ENCODE data around the gene ELMOD1.
"Not testable (repeated sequence)": the region's sequence is repeated elsewhere in the genome, so short reads cannot be mapped to it uniquely, and the experiment has no call there.

ELMOD1 gene

DNA sequence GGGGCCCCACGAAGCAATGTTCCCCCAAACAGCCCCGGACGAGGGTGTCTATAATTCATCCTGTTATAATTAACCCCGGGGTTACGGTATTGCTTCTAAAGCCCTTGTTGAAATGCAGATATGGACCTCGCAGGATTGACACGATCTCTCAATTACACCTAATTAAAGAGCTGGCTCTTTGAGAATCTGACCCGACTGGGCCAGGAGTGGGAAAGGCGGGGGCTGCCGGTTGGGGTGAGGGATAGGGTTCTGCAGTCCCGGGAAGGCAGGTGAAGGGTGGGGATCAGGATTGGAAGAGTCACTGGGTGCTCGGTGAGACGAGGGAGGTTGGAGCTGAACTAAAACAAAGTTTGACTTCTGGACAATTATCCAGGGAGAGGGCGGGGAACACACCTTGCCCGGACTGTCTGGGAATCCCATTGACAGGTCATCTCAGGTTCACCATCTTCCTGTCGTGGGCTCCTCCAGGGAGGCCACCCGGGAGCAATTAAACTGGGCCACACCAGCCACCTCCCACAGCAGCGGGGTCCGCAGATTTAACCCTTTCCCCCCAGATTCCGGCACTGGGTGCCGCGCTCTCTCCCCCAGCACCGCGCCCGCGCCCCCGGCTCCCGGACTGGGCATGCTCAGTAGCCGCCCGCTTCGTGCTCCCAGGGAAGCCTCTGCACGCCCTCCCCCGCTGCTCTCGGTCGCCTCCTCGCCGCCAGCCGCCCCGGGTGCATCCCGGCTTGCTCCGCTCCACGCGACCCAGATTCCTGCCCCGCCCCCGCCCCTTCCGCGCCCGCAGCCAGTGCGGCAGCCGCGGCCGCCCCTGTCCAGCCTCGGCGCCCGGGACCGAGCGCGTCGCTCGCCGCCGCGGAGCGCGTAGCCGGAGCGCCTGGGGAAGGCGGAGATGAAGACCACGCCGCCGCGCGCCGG, at the start of gene ELMOD1:
Gene ELMOD1 (plus strand): TSS at position 688 of the 918 bp plus-strand sequence. CDS start 27,043 bp downstream, outside the sequence.
- Histone ChIP-seq H3K9me3 (ENCODE audit: low read length) (no peaks in the 10 kb centered on the region), H3K36me3 (ENCODE audit: insufficient read depth, low read length) (no peaks in the 10 kb centered on the region), H3K27me3 (ENCODE audit: insufficient read depth, low read length) (peaks cover 16% of the 10 kb centered on the region), H3K4me1 (ENCODE audit: insufficient read depth, low read length) (peaks cover 37% of the 10 kb centered on the region), H2AFZ (ENCODE audit: low read depth, low read length) (peak within 1 kb of the TSS; percentile 79), H3K4me3 (ENCODE audit: low read length) (peak within 1 kb of the TSS; percentile 76)

- Histone ChIP-seq H2AFZ (ENCODE audit: low read depth, low read length) (no peak overlapping the region), H3K4me3 (ENCODE audit: low read length) (no peak overlapping the region), H3K27me3 (ENCODE audit: insufficient read depth, low read length) (no peaks in the 10 kb centered on the region), H3K4me1 (ENCODE audit: insufficient read depth, low read length) (no peaks in the 10 kb centered on the region), H3K9me3 (ENCODE audit: low read length) (no peaks in the 10 kb centered on the region), H3K36me3 (ENCODE audit: insufficient read depth, low read length) (peaks cover 7% of the 10 kb centered on the region)
Observed at GRCh38 chr11:107545101-107545514, 45.8 kb upstream of the ELMOD1 start.

DNA sequence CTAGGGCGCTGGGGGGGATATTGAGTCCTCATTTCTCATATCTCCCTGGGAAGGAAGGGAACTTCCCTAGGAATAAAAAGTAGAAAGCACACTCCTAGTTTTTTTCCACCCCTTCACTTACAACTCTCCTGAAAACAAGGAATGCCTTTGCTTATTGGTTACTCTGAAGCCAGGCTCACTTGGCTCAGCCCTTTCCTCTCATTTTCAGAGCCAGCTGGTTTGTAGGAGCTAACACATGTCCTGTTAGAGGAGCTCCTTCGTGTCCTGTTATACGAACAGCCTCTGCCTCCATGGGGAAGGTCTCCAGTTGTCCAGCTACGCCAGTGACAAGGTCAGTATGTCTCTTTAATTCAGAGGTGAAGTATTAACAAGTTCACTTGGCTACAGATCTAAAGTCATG, 43.0 kb upstream of the ELMOD1 start:
- no peaks in the 10 kb centered on the region for H3K27me3 ChIP-seq (ENCODE audit: insufficient read depth, low read length)
- no peaks in the 10 kb centered on the region for H3K4me1 ChIP-seq (ENCODE audit: insufficient read depth, low read length)
- H3K9me3 ChIP-seq (ENCODE audit: low read length) = no peaks in the 10 kb centered on the region
- no peak overlapping the region for H3K4me3 ChIP-seq (ENCODE audit: low read length)
- H2AFZ ChIP-seq (ENCODE audit: low read depth, low read length) = no peak overlapping the region
- H3K36me3 ChIP-seq (ENCODE audit: insufficient read depth, low read length) = peaks cover 10% of the 10 kb centered on the region

DNA sequence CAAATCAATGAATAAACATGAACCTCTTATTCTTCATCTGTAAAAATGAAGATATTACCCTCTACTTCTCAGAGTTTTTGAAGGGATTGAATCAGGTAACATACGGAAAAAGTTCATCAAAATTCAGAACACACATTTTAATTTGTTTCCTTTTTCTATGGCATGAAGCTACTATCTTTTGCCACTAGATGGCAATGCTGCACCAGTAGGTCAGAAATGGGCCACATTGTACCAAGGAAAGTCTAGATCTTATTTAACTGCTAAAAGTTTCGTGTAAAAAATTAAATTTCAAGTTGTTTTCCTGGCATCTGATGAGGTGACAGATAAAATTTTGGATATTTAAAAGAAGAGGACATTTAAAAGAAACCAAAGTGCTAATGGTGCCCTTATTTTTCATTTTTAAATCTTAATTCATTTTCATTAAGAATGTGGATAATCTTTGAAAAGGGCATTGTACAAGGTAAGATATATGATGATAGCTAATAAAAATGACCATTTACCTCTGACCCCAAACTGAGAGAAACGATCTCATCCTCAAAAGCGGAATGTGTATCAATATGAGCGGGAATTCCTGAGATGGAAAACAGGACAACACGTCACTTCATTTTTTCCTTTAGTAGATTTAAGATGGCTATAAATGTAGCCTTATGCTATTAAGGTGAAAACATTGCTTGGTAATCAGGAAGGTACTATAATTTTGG, 41.5 kb upstream of the ELMOD1 start:
- Histone ChIP-seq H3K36me3 (ENCODE audit: insufficient read depth, low read length) (peaks cover 19% of the 10 kb centered on the region), H3K4me1 (ENCODE audit: insufficient read depth, low read length) (no peaks in the 10 kb centered on the region), H3K9me3 (ENCODE audit: low read length) (no peaks in the 10 kb centered on the region), H2AFZ (ENCODE audit: low read depth, low read length) (no peak overlapping the region), H3K4me3 (ENCODE audit: low read length) (no peak overlapping the region), H3K27me3 (ENCODE audit: insufficient read depth, low read length) (no peaks in the 10 kb centered on the region)

- peaks cover 19% of the 10 kb centered on the region for H3K36me3 ChIP-seq (ENCODE audit: insufficient read depth, low read length)
- no peaks in the 10 kb centered on the region for H3K9me3 ChIP-seq (ENCODE audit: low read length)
- no peak overlapping the region for H2AFZ ChIP-seq (ENCODE audit: low read depth, low read length)
- H3K4me1 ChIP-seq (ENCODE audit: insufficient read depth, low read length) = no peaks in the 10 kb centered on the region
- H3K4me3 ChIP-seq (ENCODE audit: low read length) = no peak overlapping the region
- H3K27me3 ChIP-seq (ENCODE audit: insufficient read depth, low read length) = no peaks in the 10 kb centered on the region
Observed at GRCh38 chr11:107549954-107550285, 41.0 kb upstream of the ELMOD1 start.

GRCh38 chr11:107550304-107550703, 40.6 kb upstream of the ELMOD1 start:
- H3K4me3 ChIP-seq (ENCODE audit: low read length) = no peak overlapping the region
- H3K36me3 ChIP-seq (ENCODE audit: insufficient read depth, low read length) = peaks cover 21% of the 10 kb centered on the region
- H2AFZ ChIP-seq (ENCODE audit: low read depth, low read length) = no peak overlapping the region
- no peaks in the 10 kb centered on the region for H3K4me1 ChIP-seq (ENCODE audit: insufficient read depth, low read length)
- no peaks in the 10 kb centered on the region for H3K27me3 ChIP-seq (ENCODE audit: insufficient read depth, low read length)
- no peaks in the 10 kb centered on the region for H3K9me3 ChIP-seq (ENCODE audit: low read length)

DNA sequence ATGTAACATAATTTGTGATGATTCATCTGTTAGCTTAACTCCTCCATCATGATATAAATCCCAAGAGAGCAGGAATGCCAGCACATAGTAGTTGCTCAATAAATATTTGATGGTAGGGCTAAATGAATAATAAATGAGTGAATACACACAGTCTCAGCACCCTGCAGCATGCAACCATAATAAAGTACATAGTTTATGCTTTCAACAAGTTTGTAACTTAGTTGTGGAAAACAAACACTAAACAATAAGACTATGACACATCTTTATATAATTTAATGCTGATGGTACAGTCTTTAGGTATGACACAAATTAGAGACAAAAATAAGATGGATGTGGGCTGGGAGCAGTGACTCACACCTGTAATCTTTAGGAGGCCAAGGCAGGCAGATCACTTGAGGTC, 29.3 kb upstream of the ELMOD1 start:
- H3K4me3 ChIP-seq (ENCODE audit: low read length) = no peak overlapping the region
- peaks cover 19% of the 10 kb centered on the region for H3K4me1 ChIP-seq (ENCODE audit: insufficient read depth, low read length)
- peaks cover 10% of the 10 kb centered on the region for H3K36me3 ChIP-seq (ENCODE audit: insufficient read depth, low read length)
- H2AFZ ChIP-seq (ENCODE audit: low read depth, low read length) = no peak overlapping the region
- H3K27me3 ChIP-seq (ENCODE audit: insufficient read depth, low read length) = no peaks in the 10 kb centered on the region
- no peaks in the 10 kb centered on the region for H3K9me3 ChIP-seq (ENCODE audit: low read length)

- Histone ChIP-seq H2AFZ (ENCODE audit: low read depth, low read length) (no peak overlapping the region), H3K4me1 (ENCODE audit: insufficient read depth, low read length) (peaks cover 19% of the 10 kb centered on the region), H3K27me3 (ENCODE audit: insufficient read depth, low read length) (no peaks in the 10 kb centered on the region), H3K36me3 (ENCODE audit: insufficient read depth, low read length) (peaks cover 10% of the 10 kb centered on the region), H3K4me3 (ENCODE audit: low read length) (no peak overlapping the region), H3K9me3 (ENCODE audit: low read length) (no peaks in the 10 kb centered on the region)
Observed at GRCh38 chr11:107562647-107563208, 28.2 kb upstream of the ELMOD1 start.

- H3K36me3 ChIP-seq (ENCODE audit: insufficient read depth, low read length) = peaks cover 6% of the 10 kb centered on the region
- H3K27me3 ChIP-seq (ENCODE audit: insufficient read depth, low read length) = no peaks in the 10 kb centered on the region
- H2AFZ ChIP-seq (ENCODE audit: low read depth, low read length) = no peak overlapping the region
- no peak overlapping the region for H3K4me3 ChIP-seq (ENCODE audit: low read length)
- H3K4me1 ChIP-seq (ENCODE audit: insufficient read depth, low read length) = peaks cover 19% of the 10 kb centered on the region
- no peaks in the 10 kb centered on the region for H3K9me3 ChIP-seq (ENCODE audit: low read length)
Observed at GRCh38 chr11:107563702-107564101, 27.2 kb upstream of the ELMOD1 start.

DNA sequence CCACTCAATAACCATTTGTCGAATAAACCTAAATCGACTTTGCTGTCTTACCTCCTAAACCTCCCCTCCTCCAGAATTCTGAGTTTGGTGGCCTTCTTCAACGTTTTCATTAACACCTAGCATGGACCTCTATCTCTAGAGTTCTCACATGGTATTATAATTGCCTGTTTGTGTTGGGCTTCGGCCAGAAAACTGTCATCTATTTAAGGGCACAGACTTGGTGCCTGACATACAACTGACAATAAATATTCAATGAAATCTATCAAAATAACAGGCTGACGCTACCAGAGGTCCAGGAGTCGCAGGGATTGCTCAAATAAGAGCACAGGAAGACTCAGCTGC, 26.1 kb upstream of the ELMOD1 start:
- Histone ChIP-seq H3K4me1 (ENCODE audit: insufficient read depth, low read length) (peaks cover 19% of the 10 kb centered on the region), H2AFZ (ENCODE audit: low read depth, low read length) (peak overlapping the region; percentile 71), H3K4me3 (ENCODE audit: low read length) (peak overlapping the region; percentile 88), H3K9me3 (ENCODE audit: low read length) (no peaks in the 10 kb centered on the region), H3K36me3 (ENCODE audit: insufficient read depth, low read length) (no peaks in the 10 kb centered on the region), H3K27me3 (ENCODE audit: insufficient read depth, low read length) (no peaks in the 10 kb centered on the region)

DNA sequence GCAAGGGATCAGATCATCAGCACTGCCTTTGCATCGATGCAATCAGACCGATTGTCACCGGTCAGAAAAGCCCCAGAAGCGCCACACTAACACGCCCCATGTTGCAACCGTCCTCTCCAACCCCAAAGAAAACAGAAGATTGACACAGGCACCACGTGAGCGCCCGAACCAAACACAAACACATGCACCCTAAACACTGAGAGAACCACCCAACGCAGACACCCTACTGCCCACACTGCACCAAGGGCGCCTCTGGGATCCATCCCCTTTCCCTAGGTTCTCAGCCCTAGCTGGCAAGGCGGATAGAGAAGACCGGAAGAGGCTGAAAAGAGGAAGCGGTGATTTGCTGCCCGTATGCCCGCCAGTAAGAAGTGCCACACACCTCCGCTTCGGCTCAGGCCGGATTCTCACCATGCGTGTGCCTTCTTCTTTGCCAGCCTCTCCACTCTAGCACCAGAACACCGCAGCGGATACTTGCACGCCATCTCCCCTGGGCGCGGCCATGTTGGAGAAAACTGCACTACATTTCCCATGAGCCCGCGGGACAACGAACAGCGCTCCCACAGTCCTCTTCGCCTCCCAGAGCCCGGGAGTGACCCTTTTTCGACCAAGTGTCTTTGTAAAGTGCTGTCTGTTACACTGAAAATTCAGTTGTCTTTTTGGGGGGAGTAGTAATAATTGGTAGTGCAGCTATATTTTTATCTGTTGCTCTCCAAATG, 25.6 kb upstream of the ELMOD1 start, which contains the start of gene ALKBH8:
Gene ALKBH8 (minus strand): TSS at position 517 of the 719 bp plus-strand sequence. CDS start 4,842 bp downstream, outside the sequence.
- peaks cover 19% of the 10 kb centered on the region for H3K4me1 ChIP-seq (ENCODE audit: insufficient read depth, low read length)
- peaks cover under 1% of the 10 kb centered on the region for H3K9me3 ChIP-seq (ENCODE audit: low read length)
- H3K4me3 ChIP-seq (ENCODE audit: low read length) = peak within 1 kb of the TSS; percentile 88
- H2AFZ ChIP-seq (ENCODE audit: low read depth, low read length) = peak within 1 kb of the TSS; percentile 71
- H3K36me3 ChIP-seq (ENCODE audit: insufficient read depth, low read length) = no peaks in the 10 kb centered on the region
- H3K27me3 ChIP-seq (ENCODE audit: insufficient read depth, low read length) = no peaks in the 10 kb centered on the region

GRCh38 chr11:107565955-107566501, 24.9 kb upstream of the ELMOD1 start:
- not testable (repeated sequence) for H3K9me3 ChIP-seq (ENCODE audit: low read length); H3K36me3 ChIP-seq (ENCODE audit: insufficient read depth, low read length); H3K27me3 ChIP-seq (ENCODE audit: insufficient read depth, low read length)
- Histone ChIP-seq H3K4me1 (ENCODE audit: insufficient read depth, low read length) (peaks cover 19% of the 10 kb centered on the region), H2AFZ (ENCODE audit: low read depth, low read length) (peak overlapping the region; percentile 71), H3K4me3 (ENCODE audit: low read length) (peak overlapping the region; percentile 88)
